Inflammatory macrophage treated with lipopolysaccharide for 4 hours (primary cell): ENCODE measurements around the gene SOWAHB.
"Not testable (repeated sequence)": the region's sequence is repeated elsewhere in the genome, so short reads cannot be mapped to it uniquely, and the experiment has no call there.

Experiments used
- DNase-seq: peaks from one replicate; pipeline ENCODE4 v3.0.0-alpha.2; 2020

Gene SOWAHB

GRCh38 chr4:76894537-76895255 lies 3.2 kb downstream of the SOWAHB start:
- no peak for DNase-seq

DNA sequence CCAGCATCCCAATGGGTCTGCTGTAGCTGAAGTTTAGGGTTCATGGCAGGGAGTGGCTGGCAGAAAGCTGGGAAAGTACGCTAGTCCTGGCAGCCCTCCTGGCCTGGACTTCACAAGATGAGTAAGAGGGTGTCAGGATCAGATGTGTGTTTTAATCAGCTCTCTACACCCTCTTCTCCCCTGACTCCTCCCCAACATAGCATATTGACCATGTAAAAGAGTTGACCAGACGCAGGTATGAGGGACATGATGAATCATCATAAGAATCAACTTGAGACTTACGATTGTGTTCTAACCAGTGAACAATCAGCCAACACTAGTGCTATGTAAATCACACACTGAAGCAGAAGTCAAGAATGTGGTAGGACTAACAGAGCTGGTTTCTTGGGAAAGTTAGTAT lies 5.3 kb downstream of the SOWAHB start:
- DNase-seq, result no peak

GRCh38 chr4:76892001-76892400 lies 5.9 kb downstream of the SOWAHB start:
- no peak for DNase-seq

- no peak for DNase-seq
Measured at GRCh38 chr4:76886848-76887441, 11.0 kb downstream of the SOWAHB start.

DNA sequence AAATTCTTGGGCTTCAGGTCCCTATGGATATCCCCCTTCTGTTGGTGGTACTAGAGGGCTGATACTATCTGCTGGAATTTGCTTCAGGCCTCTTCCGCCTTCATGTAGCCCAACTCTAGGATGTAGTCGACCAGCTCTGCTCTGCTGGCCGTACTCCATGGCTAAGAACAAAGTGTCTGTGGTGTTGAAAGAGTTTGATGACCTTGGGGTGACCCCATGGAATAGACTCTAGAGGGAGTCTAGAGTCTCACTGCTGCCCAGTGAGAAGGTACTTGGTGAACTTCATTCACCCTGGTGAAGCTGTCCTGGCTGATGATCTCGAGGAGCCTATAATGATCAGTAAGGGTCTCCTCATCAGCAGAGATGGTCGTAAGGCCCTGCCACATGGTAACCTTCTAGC lies 11.7 kb downstream of the SOWAHB start:
- no peak for DNase-seq

DNA sequence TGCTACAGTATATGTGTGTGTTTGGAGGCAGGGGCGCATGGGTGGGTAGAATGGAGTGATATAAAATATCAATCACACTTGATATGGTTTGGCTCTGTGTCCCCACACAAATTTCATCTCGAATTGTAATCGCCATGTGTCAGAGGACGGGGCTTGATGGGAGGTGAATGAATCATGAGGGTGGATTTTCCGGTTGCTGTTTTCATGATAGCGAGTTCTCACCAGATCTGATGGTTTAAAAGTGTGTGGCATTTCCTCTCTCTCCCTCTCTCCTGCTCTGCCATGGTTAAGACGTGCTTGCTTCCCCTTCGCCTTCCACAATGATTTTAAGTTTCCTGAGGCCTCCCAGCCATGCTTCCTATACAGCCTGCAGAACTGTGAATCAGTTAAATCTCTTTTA lies 14.8 kb downstream of the SOWAHB start:
- no peak for DNase-seq

DNA sequence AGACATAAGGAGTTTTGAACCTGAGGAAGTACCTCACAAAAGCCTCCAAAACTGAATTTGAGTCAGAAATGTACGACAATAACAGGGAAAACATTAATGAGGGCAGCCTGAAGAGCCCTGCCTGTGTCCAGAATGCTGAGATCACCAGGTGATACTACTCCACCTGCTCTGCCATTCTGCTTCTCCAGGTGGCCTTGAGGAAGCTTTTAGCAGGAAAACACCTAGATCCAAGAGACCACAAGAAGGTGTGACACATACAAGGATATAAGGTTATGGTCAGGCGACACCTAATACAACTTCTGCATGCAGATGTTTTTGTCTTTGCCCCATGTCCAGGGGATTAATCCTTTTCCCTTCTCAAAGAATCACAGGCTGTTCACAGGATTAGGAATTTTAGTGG lies 15.3 kb downstream of the SOWAHB start:
- DNase-seq, result no peak

DNA sequence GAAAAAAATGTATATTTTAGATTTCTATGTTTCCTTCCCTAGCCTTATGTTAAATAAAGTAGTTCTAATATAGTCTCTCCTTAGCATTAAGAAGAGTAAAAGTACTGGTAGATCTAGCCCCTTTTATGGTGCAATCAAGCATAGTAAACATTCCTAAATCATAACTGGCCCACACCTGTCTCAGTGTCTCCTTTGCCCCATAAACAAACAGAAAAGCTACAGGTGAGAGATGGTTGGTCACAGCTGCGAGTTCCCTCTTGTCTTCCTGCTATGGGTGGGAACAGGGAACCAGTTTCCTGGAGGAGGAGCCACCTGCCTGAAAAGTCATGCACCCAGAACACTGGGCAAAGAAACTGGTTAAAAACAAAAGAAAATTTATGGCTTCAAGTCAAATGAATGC lies 16.6 kb downstream of the SOWAHB start:
- no peak for DNase-seq

DNA sequence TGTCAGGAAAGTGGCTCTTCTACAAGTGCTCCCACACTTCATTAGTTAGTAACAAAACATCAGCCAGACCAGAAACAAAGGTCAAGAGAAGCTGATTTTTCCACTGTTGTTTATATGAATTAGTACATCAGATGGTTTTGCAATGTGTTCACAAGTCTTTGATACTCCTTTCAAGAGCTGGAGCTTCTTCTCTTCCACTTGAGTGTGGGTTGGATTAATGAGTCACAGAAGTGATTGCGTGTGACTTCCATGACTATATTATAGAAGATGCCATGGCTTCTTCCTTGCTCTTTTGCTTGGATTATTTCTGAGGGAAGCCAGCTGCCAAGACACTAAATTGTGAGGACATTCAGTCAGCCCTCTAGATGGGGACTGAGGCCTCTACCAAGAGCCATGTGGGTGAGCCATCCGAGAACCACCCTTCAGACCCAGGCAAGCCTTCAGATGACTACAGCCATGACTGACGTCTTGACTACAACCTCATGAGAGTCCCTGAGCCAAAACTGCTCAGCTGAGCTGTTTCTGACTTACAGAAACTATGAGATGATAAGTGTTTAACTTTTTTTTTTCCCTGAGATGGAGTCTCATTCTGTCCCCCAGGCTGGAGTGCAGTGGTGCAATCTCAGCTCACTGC lies 18.1 kb downstream of the SOWAHB start:
- peak; percentile 16 for DNase-seq

DNA sequence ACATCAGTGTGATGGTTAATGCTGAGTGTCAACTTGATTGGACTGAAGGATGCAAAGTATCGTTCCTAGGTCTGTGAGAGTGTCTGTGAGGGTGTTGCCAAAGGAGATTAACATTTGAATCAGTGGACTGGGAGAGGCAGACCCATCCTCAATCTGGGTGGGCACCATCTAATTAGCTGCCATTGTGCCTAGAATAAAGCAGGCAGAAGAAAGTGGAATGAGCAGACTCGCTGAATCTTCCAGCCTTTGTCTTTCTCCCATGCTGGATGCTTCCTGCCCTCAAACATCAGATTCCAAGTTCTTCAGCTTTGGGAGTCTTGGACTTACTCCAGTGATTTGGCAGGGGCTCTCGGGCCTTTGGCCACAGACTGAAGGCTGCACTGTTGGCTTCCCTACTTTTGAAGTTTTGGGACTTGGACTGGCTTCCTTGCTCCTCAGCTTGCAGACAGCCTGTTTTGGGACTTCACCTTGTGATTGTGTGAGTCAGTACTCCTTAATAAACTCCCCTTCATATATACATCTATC lies 19.2 kb downstream of the SOWAHB start:
- DNase-seq, result not testable (repeated sequence)

GRCh38 chr4:76874176-76874575 lies 23.8 kb downstream of the SOWAHB start:
- no peak for DNase-seq

DNA sequence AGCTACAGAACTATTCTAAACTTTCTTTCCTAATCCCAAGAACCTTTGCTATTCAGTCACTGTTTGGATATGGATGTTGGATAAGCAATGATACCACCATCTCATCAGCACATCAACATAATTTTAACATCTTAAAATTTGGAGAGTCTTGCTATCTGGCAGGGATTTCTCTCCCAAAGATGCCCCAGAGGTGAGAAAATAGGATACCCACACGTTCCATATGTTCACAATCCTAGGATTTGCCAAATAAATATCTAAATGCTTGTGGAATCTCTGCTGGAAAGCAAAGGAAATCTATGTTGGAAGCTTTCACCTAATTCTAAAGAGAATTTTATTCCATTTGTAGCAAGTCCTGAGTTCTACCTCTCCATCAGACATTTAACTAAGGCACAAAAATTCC lies 24.4 kb downstream of the SOWAHB start:
- no peak for DNase-seq

DNA sequence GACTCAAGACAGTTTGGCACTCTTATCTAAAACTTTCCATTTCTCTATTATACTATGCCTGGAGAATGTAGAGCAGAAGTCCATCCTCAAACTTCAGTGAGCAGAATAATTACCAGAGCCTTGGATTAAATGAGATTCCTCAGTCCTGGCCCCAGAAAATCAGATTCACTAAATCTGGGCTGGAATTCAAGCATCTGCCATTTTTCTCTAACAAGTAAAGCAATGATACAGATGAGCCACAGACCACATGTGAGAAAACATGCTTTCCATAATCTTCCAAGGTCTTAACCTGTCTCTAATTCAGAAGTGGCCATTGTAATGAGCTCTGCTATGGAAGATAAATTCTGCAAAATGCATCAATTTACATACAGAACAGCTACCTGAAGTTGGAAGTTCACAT lies 25.4 kb downstream of the SOWAHB start:
- DNase-seq, result no peak

- DNase-seq, result not testable (repeated sequence)
Measured at GRCh38 chr4:76868780-76869179, 29.2 kb downstream of the SOWAHB start.

- DNase-seq, result no peak
Measured at GRCh38 chr4:76867880-76868655, 29.9 kb downstream of the SOWAHB start.

DNA sequence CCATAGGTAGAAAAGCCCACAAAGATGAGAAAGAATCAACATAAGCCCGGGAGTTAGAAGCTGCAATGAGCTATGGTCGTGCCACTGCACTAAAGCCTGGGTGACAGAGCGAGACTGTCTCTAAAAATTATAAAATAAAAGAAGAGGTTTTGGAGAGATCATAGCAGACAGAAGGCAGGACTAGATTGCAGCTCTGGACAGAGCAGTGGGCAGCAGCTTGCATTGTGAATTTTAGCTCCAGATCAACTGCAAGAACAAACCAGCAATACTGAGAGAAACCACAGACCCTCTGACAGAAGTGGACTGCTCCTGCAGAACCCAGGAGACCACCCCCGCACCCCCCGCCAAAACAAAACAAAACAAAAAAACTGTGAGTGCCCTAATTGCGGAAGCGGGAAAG lies 30.6 kb downstream of the SOWAHB start:
- DNase-seq, result no peak

DNA sequence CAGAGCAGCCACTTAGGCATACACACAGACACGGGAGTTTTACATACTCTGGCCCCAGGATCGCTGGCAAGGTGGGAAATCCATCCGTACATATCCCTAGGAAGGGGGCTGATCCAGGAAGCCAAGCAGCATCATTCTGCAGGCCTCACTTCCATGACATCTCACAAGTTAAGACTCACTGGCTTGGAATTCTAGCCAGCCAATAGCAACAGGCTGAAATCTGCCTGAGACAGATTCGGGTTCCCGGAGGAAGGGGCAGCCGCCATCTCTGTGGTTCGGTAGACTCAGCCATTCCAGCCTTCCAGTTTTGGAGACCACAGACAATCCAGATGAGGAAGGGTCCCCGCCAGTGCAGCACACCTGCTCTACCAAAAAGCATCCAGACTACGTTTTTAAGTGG lies 31.3 kb downstream of the SOWAHB start:
- DNase-seq, result no peak

DNA sequence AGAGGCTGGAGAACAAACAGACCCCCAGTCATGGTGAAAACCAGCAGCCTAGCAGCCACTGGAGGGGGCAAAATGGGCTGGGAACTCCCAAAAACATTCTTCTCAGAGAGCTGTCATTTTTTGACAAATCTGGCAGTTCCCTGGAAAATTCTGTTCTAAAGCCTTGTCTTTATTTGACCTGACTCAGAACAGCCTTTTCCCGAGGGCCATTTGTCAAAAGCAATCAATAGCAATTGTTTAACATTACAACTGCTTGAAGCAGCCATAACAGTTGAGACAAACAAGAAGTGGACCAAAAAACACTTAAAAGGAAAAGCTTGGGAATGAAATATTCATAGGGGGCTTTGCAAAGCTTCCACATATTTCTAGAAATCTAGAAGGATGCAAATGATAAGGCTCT lies 39.6 kb downstream of the SOWAHB start:
- DNase-seq, result no peak

GRCh38 chr4:76857074-76857409 lies 40.9 kb downstream of the SOWAHB start:
- no peak for DNase-seq

DNA sequence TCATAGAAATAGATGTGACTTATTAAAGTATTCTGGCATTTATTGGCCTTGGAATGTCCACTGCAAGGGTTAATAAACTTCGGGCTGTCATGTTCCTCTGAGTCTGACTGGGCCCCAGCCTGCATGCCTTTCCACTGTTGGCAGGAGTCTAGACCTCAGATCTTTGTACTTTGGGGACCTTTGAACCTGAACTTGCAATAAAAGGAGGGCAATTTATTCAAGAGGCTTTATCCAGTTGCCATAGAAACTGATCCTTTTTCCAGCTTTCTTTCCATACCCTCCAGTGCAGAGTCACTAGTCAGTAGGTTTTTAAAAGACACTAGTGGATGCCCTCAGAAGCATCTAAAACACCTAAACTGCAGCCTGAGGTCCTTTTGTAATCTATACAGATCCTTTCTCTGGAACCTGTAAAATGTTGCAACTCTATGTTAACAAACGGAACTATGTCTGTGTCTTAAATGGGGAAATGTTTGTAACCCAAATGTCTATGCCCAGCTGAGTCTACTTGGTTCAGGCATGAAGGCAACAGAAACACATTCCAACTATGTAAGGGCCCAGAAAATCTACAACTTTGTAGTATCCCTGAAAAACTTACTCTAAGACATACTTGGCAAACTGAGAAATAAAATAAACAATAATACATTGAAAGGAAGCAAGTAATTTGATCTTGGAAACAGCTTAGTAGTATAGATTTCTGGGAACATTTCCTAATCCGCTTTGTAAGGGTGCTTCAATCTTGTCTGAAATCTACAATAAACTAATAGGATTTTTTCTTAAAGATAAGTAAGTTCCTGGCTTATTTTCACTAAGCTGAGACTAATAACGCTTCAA lies 41.5 kb downstream of the SOWAHB start:
- no peak for DNase-seq

DNA sequence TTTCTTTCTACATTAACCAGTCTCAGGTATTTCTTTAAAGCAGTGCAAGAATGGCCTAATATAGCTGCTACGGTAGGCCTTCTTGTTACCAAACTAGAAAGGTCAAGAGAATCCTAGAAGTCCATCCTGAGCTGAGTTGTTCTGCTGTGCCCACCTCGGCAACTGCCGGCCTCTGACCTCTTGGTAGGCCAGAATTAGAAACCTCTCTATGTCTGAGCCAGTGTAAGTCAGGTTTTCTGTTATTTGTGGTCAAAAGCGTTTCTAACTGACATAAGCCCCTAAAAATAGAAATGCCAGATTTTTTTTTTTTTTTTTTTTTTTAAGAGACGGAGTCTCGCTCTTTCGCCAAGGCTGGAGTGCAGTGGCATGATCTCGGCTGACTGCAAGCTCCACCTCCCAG lies 43.1 kb downstream of the SOWAHB start:
- no peak for DNase-seq

- no peak for DNase-seq
Measured at GRCh38 chr4:76851375-76851774, 46.6 kb downstream of the SOWAHB start.

DNA sequence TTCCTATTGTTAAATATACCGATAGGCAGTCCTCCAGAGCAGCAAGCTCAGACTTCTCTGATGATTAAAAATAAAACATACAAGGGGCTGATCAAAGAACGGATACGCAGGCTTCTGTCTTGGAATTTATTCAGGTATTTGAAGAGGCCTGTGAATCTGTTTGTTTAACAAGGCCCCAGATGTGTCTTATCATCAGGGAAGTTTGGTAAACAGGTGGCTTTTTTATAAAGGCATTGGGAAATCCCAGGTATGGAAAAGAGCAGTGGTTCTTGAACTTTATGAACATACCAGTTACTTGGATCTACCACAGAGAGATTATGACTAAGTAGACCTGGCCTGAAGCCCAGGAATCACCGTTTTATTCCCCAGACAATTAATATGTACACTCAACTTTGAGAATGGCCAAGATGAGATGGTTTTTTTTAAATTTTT lies 47.9 kb downstream of the SOWAHB start:
- DNase-seq, result no peak
